ENCODE data around the gene ZNF280B.
"Not testable (repeated sequence)": the region's sequence is repeated elsewhere in the genome, so short reads cannot be mapped to it uniquely, and the experiment has no call there.

The ZNF280B gene

DNA sequence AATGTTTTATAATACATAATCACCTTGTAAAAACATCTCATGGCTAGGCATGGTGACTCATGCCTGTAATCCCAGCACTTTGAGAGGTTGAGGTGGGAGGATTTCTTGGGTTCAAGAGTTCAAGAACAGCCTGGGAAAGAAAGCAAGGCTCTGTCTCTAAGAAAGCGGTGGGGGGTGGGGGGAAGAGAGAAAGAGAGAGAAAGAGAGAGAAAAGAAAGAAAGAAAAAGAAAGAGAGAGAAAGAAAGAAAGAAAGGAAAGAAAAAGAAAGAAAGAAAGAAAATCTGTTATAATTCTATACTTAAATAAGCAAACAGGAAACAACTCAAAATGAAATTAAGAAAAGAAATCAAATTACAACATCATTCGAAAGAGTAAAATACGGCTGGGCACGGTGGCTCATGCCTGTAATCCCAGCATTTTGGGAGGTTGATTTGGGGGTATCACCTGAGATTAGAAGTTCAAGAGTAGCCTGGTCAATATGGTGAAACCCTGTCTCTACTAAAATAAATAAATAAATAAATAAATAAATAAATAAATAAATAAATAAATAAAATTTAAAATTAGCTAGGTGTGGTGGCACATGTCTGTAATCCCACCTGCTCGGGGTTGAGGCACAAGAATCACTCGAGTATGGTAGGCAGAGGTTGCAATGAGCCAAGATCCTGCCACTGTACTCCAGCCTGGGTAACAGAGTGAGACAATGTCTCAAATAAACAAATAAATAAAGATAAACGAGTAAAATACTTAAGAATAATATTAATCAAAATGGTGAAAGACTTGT, 65.4 kb downstream of the ZNF280B start:
- Histone ChIP-seq H3K4me2 (ENCODE audit: low read length) (no peak overlapping the region), H3K4me3 (ENCODE audit: low read depth, low read length, poor library complexity, severe bottlenecking) (no peak overlapping the region), H3K9me3 (ENCODE audit: low read length) (0 out of 2 replicates have a peak, but pooled peaks cover 5% of the 10 kb centered on the region), H3K27me3 (ENCODE audit: insufficient read depth, low read length) (peaks cover 6% of the 10 kb centered on the region; the same call in 1 of the 2 replicates), H3K9me2 (ENCODE audit: low read depth, low read length) (no peaks in the 10 kb centered on the region), H3K79me2 (ENCODE audit: insufficient read depth, low read length) (no peaks in the 10 kb centered on the region), H3F3A (ENCODE audit: insufficient read depth, low read length) (no peaks in the 10 kb centered on the region), H4K20me1 (ENCODE audit: insufficient read depth, low read length) (no peaks in the 10 kb centered on the region), H3K36me3 (ENCODE audit: insufficient read depth, low read length) (no peaks in the 10 kb centered on the region; the same call in 1 of the 2 replicates), H2AFZ (ENCODE audit: low read length) (no peak overlapping the region), H3K4me1 (ENCODE audit: insufficient read depth, low read length, severe bottlenecking) (no peaks in the 10 kb centered on the region), H3K9ac (ENCODE audit: low read length) (no peak overlapping the region), H3K27ac (ENCODE audit: low read depth, low read length, poor library complexity, severe bottlenecking) (no peak overlapping the region)
- TF ChIP-seq, protein P1, sequence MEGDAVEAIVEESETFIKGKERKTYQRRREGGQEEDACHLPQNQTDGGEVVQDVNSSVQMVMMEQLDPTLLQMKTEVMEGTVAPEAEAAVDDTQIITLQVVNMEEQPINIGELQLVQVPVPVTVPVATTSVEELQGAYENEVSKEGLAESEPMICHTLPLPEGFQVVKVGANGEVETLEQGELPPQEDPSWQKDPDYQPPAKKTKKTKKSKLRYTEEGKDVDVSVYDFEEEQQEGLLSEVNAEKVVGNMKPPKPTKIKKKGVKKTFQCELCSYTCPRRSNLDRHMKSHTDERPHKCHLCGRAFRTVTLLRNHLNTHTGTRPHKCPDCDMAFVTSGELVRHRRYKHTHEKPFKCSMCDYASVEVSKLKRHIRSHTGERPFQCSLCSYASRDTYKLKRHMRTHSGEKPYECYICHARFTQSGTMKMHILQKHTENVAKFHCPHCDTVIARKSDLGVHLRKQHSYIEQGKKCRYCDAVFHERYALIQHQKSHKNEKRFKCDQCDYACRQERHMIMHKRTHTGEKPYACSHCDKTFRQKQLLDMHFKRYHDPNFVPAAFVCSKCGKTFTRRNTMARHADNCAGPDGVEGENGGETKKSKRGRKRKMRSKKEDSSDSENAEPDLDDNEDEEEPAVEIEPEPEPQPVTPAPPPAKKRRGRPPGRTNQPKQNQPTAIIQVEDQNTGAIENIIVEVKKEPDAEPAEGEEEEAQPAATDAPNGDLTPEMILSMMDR (IDR thresholded peaks at IDR 0.05; ENCODE audit: low read length): no peak
- TF ChIP-seq EZH2 (IDR thresholded peaks at IDR 0.05; ENCODE audit: borderline replicate concordance, low read length): no peak

DNA sequence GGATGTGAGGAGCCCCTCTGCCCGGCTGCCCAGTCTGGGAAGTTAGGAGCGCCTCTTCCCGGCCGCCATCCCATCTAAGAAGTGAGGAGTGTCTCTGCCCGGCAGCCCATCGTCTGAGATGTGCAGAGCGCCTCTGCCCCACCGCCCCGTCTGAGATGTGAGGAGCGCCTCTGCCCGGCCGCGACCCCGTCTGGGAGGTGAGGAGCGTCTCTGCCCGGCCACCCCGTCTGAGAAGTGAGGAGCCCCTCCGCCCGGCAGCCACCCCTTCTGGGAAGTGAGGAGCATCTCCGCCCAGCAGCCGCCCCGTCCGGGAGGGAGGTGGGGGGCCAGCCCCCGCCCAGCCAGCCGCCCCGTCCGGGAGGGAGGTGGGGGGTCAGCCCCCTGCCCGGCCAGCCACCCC, 66.9 kb downstream of the ZNF280B start:
- not testable (repeated sequence) for H3K9me2 ChIP-seq (ENCODE audit: low read depth, low read length); H3K27me3 ChIP-seq (ENCODE audit: insufficient read depth, low read length); H3K36me3 ChIP-seq (ENCODE audit: insufficient read depth, low read length)

DNA sequence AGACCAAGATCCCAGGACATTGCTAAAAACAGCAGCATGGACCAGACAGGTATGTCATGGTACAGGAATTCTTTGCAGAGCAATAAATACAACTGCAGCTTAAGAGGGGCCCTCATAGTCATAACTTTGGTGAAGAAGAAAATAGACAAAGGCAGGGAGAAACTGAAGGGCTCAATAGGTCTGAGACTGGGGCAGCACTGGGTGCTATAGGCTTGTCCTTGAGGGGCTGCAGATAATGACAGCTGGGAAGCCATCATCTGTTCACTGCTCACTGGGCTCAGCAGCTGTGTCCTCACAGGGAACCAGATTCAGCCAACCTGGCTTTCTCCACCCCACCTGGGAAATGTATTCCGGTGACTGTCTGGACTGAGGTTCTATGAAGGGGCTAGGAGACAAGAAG, 68.4 kb downstream of the ZNF280B start:
- Histone ChIP-seq H3K9ac (ENCODE audit: low read length) (no peak overlapping the region), H3K9me2 (ENCODE audit: low read depth, low read length) (no peaks in the 10 kb centered on the region), H2AFZ (ENCODE audit: low read length) (no peak overlapping the region), H3K79me2 (ENCODE audit: insufficient read depth, low read length) (no peaks in the 10 kb centered on the region), H3K27ac (ENCODE audit: low read depth, low read length, poor library complexity, severe bottlenecking) (no peak overlapping the region), H3K4me3 (ENCODE audit: low read depth, low read length, poor library complexity, severe bottlenecking) (no peak overlapping the region), H3K36me3 (ENCODE audit: insufficient read depth, low read length) (no peaks in the 10 kb centered on the region; the same call in 1 of the 2 replicates), H4K20me1 (ENCODE audit: insufficient read depth, low read length) (no peaks in the 10 kb centered on the region), H3K9me3 (ENCODE audit: low read length) (0 out of 2 replicates have a peak, but pooled peaks cover 5% of the 10 kb centered on the region), H3K27me3 (ENCODE audit: insufficient read depth, low read length) (peaks cover 6% of the 10 kb centered on the region; the same call in 1 of the 2 replicates), H3K4me1 (ENCODE audit: insufficient read depth, low read length, severe bottlenecking) (no peaks in the 10 kb centered on the region), H3K4me2 (ENCODE audit: low read length) (no peak overlapping the region), H3F3A (ENCODE audit: insufficient read depth, low read length) (no peaks in the 10 kb centered on the region)
- no peak for TF ChIP-seq EZH2 (IDR thresholded peaks at IDR 0.05; ENCODE audit: borderline replicate concordance, low read length)

More for the DNA sequence above, 66.9 kb downstream of the ZNF280B start:
- not testable (repeated sequence) for H3K27ac ChIP-seq (ENCODE audit: low read depth, low read length, poor library complexity, severe bottlenecking); H3K4me3 ChIP-seq (ENCODE audit: low read depth, low read length, poor library complexity, severe bottlenecking); H2AFZ ChIP-seq (ENCODE audit: low read length); H3K4me2 ChIP-seq (ENCODE audit: low read length); H3K4me1 ChIP-seq (ENCODE audit: insufficient read depth, low read length, severe bottlenecking); H3K79me2 ChIP-seq (ENCODE audit: insufficient read depth, low read length); H3K9ac ChIP-seq (ENCODE audit: low read length); H4K20me1 ChIP-seq (ENCODE audit: insufficient read depth, low read length); H3F3A ChIP-seq (ENCODE audit: insufficient read depth, low read length); H3K9me3 ChIP-seq (ENCODE audit: low read length)

Data from OCI-LY1 (cell line).